ENCODE measurements around the gene CD22.

Gene CD22

DNA sequence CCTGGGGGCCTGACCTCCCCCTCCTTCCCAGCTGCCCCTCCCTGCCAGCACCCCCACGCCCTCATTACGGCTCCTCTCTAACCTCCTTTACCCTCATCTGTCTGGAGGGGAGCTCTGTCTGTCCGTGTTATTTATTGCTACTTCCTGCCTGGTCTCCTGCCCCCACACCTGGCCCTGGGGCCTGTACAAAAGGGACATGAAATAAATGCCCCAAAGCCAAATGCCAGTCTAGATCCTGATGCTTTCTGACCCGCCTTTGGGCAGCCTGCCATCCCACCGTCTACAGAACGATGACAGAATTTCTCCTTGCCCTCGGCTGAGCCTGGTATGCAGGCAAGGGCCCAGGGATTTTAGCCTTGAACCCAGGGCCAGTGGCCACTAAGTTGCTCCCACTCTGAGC lies 15.4 kb upstream of the CD22 start:
- DNase-seq (ENCODE audit: low read depth, low spot score): no peak

GRCh38 chr19:35314031-35314430 lies 15.0 kb upstream of the CD22 start:
- DNase-seq (ENCODE audit: low read depth, low spot score): no peak

DNA sequence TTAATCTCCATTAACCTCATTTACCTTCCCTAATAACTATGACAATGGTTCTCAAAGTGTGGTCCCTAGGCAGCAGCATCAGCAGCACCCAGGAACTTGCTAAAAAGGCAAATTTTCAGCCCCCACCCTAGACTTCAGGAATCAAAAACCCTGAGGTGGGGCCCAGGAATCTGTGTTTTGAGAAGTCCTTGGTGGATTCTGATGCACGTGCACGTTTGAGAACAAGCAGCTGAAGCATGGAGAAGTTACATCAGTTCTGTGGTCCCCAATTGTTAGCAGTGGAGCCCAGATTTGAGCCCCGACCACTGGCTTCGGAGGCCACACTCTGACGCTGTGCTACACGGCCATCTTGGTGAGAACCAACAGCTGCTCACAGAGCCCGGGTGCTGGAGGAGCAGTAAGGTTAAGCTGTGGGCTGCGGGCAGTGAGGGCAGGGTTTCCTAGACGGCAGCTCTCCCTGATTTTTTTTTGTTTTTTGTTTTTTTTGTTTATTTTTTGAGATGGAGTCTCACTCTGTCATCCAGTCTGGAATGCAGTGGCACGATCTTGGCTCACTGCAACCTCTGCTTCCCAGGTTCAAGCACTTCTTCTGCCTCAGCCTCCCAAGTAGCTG lies 14.0 kb upstream of the CD22 start:
- no peak for DNase-seq (ENCODE audit: low read depth, low spot score)

DNA sequence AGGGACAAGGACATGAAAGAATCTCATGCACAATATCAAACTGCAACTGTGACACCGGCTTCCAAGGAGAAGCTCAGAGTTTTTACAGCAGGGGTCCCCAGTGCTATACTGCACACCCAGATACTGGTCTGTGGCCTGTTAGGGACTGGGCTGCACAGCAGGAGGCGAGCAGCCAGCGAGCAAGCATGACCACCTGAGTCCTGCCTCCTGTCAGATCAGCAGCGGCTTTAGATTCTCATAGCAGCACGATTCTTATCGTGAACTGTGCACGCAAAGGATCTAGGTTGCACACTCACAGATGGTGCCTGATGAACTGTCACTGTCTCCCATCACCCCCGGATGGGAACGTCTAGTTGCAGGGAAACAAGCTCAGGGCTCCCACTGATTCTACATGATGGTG lies 13.1 kb upstream of the CD22 start:
- no peak for DNase-seq (ENCODE audit: low read depth, low spot score)

DNA sequence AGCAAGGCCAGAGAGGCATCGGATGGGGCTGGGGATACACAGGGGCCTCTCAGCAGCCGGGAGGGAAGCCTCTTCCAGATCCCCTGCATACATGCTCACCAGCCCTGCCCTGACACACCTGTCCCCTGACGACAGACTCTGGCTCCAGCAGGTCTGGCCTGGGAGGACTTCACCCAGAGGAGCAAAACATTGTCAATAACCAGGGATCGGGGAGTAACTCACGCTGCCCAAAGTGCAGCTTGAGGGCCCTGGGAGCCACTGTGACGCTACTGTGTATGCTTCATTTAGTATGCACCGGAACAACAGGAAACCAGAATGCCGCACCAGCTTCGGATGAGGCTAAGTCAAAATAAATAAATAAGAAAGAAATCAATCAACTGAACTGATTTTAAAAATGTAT lies 12.4 kb upstream of the CD22 start:
- DNase-seq (ENCODE audit: low read depth, low spot score): no peak

- DNase-seq (ENCODE audit: low read depth, low spot score): no peak
Observed at GRCh38 chr19:35317464-35318043, 11.4 kb upstream of the CD22 start.

DNA sequence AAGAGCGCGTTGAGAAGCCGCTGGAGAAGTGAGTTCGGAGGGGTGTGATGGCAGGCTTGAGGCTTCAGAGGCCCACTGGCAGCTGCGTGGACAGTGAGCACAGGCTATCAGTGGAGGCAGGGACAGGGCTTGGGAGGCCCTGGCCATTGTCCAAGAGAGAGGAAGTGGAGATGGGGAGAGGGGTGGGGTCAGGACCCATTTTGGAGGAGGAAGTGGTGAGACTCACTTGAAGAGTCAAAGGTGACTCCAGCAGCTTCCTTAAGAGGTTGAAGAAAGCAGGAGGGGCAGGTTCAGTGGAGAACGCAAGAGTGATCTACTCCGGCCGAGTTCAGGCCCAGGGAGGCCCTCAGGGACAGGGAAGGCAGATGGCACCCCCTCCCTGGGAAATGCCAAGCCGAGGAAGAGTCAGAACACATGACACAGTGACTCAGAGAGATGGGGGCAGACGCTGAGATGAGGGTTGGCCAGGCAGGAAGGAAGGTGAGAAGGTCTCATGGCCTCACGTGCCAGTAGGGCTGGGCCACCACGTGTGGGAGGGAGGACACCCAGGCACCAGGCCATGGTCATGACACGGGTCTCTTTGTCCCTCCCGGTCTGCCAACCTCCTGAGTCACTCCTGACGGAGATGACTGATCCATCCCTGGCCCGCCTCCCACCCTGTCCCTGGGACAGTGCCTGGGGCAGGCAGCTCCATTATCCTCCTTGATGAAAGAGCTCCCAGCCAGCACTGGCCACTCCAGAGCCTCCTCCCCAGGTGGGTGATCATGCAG lies 10.1 kb upstream of the CD22 start:
- DNase-seq (ENCODE audit: low read depth, low spot score): no peak

- no peak for DNase-seq (ENCODE audit: low read depth, low spot score)
Observed at GRCh38 chr19:35320065-35320713, 8.8 kb upstream of the CD22 start.

DNA sequence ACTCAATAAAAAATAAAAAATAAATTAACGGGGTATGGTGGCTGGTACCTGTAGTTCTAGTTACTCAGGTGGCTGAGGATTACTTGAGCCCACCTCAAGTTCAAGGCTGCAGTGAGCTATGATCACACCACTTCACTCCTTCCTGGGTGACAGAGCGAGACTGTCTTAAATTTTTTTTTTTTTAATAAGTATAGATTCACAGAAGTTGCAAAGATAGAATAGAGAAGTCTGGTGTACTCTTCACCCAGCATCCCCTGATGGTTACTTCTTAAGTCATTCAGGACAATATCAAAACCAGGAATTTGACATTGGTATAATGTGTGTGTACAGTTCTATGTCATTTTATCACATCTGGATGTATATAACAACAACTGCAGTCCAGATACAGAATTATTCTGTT lies 7.7 kb upstream of the CD22 start:
- no peak for DNase-seq (ENCODE audit: low read depth, low spot score)

- DNase-seq (ENCODE audit: low read depth, low spot score): no peak
Observed at GRCh38 chr19:35322014-35322413, 7.0 kb upstream of the CD22 start.

DNA sequence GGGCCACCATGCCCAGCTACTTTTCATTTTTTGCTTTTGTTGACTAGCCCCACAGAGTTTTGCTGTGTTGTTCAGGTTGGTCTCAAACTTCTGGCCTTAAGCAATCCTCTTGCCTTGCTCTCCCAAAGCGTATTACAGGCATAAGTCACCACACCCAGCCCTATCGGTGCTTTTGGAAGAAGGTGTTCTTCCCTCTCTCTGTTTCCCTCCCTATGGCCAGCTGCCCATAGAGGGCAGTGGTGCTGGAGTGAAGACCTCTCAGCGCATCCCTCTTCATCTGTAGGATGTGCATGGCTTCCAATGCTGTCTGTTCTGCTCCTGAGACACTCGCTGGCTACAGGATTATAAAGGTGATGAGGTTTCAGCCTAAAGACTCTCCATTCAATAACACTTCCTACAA lies 1.3 kb upstream of the CD22 start:
- no peak for DNase-seq (ENCODE audit: low read depth, low spot score)

DNA sequence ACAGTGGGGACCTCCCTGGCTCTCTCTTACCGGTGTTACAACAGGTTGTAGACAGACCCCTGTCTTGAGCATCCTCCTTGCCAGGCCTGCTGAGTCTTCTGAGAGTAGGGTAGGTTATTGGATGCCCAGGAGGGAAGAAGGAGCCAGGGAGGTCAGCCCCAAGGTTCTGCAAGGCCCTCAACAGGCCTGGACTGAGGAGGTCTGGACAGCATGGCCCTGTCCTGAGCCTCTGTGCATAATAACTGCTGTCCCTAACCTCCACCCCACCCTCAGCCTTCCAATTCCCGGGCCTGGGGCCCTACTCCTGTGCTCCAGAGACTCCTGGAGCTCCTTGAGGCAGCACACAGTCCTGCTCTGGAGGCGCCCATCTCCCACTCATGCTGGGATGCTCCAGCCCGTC lies 336 bp downstream of the CD22 start:
- no peak for DNase-seq (ENCODE audit: low read depth, low spot score)

DNA sequence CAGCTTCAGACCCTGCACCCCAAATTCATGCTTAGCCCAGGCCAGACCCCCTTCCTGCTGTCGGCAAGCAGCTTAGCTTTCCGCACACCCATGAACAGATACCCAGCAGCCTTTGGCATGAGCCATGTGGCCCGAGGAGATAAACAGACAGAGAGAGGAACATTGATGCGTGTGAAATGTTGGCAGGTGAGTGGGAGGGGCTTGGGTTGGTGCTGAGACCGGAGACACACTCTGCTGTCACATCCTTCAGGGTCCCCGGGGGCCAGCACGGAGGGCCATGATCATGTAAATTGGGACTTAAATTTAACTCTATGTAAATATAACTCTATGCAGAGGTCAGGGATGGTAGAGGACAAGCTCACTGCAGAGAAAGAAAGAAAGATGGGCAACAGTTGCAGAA lies 1.5 kb downstream of the CD22 start:
- DNase-seq (ENCODE audit: low read depth, low spot score): no peak

GRCh38 chr19:35331551-35332214 lies 2.7 kb downstream of the CD22 start:
- DNase-seq (ENCODE audit: low read depth, low spot score): no peak

- DNase-seq (ENCODE audit: low read depth, low spot score): no peak
Observed at GRCh38 chr19:35332817-35333216, 3.8 kb downstream of the CD22 start.

- no peak for DNase-seq (ENCODE audit: low read depth, low spot score)
Observed at GRCh38 chr19:35334144-35334753, 5.3 kb downstream of the CD22 start.

DNA sequence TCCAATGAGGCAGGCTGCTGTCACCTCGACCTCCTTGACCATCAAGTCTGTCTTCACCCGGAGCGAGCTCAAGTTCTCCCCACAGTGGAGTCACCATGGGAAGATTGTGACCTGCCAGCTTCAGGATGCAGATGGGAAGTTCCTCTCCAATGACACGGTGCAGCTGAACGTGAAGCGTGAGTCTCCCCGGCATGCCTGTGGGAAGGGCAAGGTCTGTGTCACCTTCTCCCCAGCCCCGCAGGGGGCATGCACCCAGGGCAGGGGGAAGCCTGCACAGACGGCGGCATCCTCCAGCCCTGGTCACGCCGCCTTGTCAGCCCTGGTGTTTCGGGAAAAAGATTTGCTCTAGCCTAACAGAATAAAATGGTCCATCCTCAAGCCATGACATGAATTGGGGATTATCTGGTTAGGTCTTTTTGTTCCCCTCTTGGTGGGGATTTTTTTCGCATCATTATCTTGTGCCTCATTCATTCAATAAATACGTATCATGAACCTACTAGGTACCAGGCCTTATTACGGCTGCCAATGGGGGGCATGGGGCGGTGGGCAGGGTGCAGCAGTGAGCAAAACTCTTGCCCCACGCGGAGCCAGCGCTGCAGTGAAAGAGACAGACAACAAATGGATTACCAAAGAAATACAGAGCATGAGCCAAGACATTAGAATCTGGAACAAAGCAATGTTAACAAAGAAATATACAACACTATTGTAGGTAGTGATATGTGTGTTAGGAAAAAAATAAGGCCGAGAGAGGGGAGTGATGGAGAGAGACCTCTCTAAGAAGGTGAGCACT lies 7.4 kb downstream of the CD22 start:
- no peak for DNase-seq (ENCODE audit: low read depth, low spot score)

DNA sequence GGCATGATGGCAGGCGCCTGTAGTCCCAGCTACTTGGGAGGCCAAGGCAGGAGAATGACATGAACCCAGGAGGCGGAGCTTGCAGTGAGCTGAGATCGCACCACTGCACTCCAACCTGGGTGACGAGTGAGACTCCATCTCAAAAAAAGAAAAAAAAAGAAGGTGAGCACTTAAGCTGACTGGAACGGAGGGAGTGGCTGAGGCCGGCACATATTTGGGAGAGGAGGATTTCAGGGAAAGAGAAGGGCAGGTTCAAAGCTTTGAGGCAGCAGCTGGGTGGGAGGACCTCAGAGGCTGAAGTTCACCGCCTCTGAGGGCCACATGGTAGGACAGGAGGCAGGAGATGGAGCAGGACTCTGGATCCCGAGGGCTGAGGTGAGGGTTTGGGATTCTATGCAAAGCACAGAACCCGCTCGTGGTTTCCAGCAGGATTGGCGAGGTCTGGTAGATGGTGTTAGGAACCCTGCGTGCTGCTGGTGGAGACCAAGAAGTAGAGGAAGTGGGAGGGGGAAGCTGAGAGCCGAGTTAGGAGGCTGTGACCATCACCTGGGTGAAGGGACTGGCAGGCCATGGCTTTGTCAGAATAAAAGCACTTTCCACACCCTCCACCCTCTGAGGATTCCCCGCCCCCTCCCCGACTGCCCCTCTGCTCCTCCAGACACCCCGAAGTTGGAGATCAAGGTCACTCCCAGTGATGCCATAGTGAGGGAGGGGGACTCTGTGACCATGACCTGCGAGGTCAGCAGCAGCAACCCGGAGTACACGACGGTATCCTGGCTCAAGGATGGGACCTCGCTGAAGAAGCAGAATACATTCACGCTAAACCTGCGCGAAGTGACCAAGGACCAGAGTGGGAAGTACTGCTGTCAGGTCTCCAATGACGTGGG lies 8.4 kb downstream of the CD22 start:
- no peak for DNase-seq (ENCODE audit: low read depth, low spot score)

GRCh38 chr19:35337984-35338296 lies 9.0 kb downstream of the CD22 start:
- DNase-seq (ENCODE audit: low read depth, low spot score): no peak

GRCh38 chr19:35340431-35340830 lies 11.4 kb downstream of the CD22 start:
- no peak for DNase-seq (ENCODE audit: low read depth, low spot score)

Measured in activated naive CD8-positive, alpha-beta T cell treated with anti-CD3 and anti-CD28 coated beads, Interleukin-2, amount 50 U/mL, for 16 hours (primary cell).